IMR-90 (cell line): ENCODE results near the gene FXN. TPM values are rescaled to one million over a fixed set of nuclear protein-coding genes. Genes with fewer than 3 reads are reported as not detected.

ENCODE experiments used
- ATAC-seq: fragments of 200-7000 bp; cut with Tn5 transposase; 2 replicates; pipeline ENCODE4 v1.9.1; 2020; ENCODE audit warnings: low read depth, mild to moderate bottlenecking, moderate library complexity
- BruUV-seq: library from RNA; stranded (reverse); fragments of 400-500 nt; replicated peaks from 2 replicates; lab custom pipeline; 2021; lab: Mats Ljungman, UMichigan
- CTCF ChIA-PET: fragments of 300-600 bp; formaldehyde crosslinking; extraction: SDS; loops from one replicate; lab custom pipeline; 2021; ENCODE audit warnings: antibody characterized with exemption; lab: Yijun Ruan, JAX
- POLR2A ChIA-PET: fragments of 300-600 bp; sonication (Branson Sonifier 250); formaldehyde crosslinking; loops from one replicate; lab custom pipeline; 2022; ENCODE audit warnings: antibody characterized with exemption; ENCODE audit not compliant: unreplicated experiment; lab: Charles Lee
- DNase-seq: peaks from one replicate; pipeline ENCODE4 v3.0.0; 2013
- H2AFZ ChIP-seq: replicated peaks from 2 replicates; pipeline ENCODE3; 2013; ENCODE audit warnings: low read length, mild to moderate bottlenecking; ENCODE audit not compliant: poor library complexity
- H2AK5ac ChIP-seq: 2 replicates; pipeline ENCODE4 v1.6.1; 2013; ENCODE audit warnings: low read depth, low read length, inconsistent platforms
- H2AK9ac ChIP-seq: replicated peaks from 2 replicates; pipeline ENCODE3; 2013; ENCODE audit warnings: mild to moderate bottlenecking, low read depth, low read length, moderate library complexity; ENCODE audit not compliant: poor library complexity
- H2BK120ac ChIP-seq: 2 replicates; pipeline ENCODE4 v1.6.1; 2013; ENCODE audit warnings: low read depth, low read length, inconsistent platforms
- H2BK15ac ChIP-seq: 3 replicates; pipeline ENCODE4 v1.6.1; 2013; ENCODE audit warnings: low read depth, low read length, inconsistent platforms
- H2BK20ac ChIP-seq: 2 replicates; pipeline ENCODE4 v1.6.1; 2013; ENCODE audit warnings: low read depth, mild to moderate bottlenecking, inconsistent platforms, low read length, moderate library complexity
- H2BK5ac ChIP-seq: 2 replicates; pipeline ENCODE4 v1.6.1; 2013; ENCODE audit warnings: mild to moderate bottlenecking, low read depth, low read length, inconsistent platforms; ENCODE audit not compliant: poor library complexity, severe bottlenecking
- H3K14ac ChIP-seq: replicated peaks from 2 replicates; pipeline ENCODE4 v1.6.1; 2013; ENCODE audit warnings: low read depth, low read length, inconsistent platforms
- H3K18ac ChIP-seq: 2 replicates; pipeline ENCODE4 v1.6.1; 2013; ENCODE audit warnings: low read depth, low read length, control low read depth
- H3K23ac ChIP-seq: 2 replicates; pipeline ENCODE4 v1.6.1; 2013; ENCODE audit warnings: low read depth, low read length, inconsistent platforms
- H3K27ac ChIP-seq: 2 replicates; pipeline ENCODE4 v1.5.1; 2013; ENCODE audit warnings: mild to moderate bottlenecking, control low read depth, low read length; ENCODE audit not compliant: insufficient read depth
- H3K27me3 ChIP-seq: 2 replicates; pipeline ENCODE4 v1.6.1; 2013; ENCODE audit warnings: low read length; ENCODE audit not compliant: control insufficient read depth, insufficient read depth
- H3K36me3 ChIP-seq: 2 replicates; pipeline ENCODE4 v1.6.1; 2013; ENCODE audit warnings: low read length, mixed read lengths; ENCODE audit not compliant: control insufficient read depth, insufficient read depth
- H3K4ac ChIP-seq: 2 replicates; pipeline ENCODE4 v1.6.1; 2013; ENCODE audit warnings: low read depth, low read length, inconsistent platforms
- H3K4me1 ChIP-seq: 2 replicates; pipeline ENCODE4 v1.6.1; 2013; ENCODE audit warnings: low read length, mixed read lengths; ENCODE audit not compliant: control insufficient read depth, insufficient read depth
- H3K4me2 ChIP-seq: 2 replicates; pipeline ENCODE4 v1.6.1; 2013; ENCODE audit warnings: low read depth, mild to moderate bottlenecking, control low read depth, low read length, moderate library complexity
- H3K4me3 ChIP-seq: 2 replicates; pipeline ENCODE4 v1.5.1; 2013; ENCODE audit warnings: low read depth, mild to moderate bottlenecking, control low read depth, low read length, moderate library complexity; ENCODE audit not compliant: insufficient read depth
- H3K56ac ChIP-seq: 2 replicates; pipeline ENCODE4 v1.6.1; 2013; ENCODE audit warnings: low read length, inconsistent platforms; ENCODE audit not compliant: insufficient read depth; ENCODE audit errors: extremely low read depth
- H3K79me1 ChIP-seq, 2 experiments: 2 replicates each; pipeline ENCODE4 v1.6.1; 2013; ENCODE audit warnings: low read length in 2 of 2, inconsistent platforms in 1 of 2, low read depth in 1 of 2
- H3K9ac ChIP-seq: 2 replicates; pipeline ENCODE4 v1.6.1; 2013; ENCODE audit warnings: low read depth, low read length, control low read depth
- H3K9me1 ChIP-seq: 2 replicates; pipeline ENCODE4 v1.6.1; 2013; ENCODE audit warnings: low read length, inconsistent platforms; ENCODE audit not compliant: insufficient read depth
- H3K9me3 ChIP-seq: 2 replicates; pipeline ENCODE4 v1.6.1; 2013; ENCODE audit warnings: low read length; ENCODE audit not compliant: control insufficient read depth, insufficient read depth
- H4K20me1 ChIP-seq: 2 replicates; pipeline ENCODE4 v1.6.1; 2013; ENCODE audit warnings: low read length, inconsistent platforms; ENCODE audit not compliant: insufficient read depth
- H4K5ac ChIP-seq: 2 replicates; pipeline ENCODE4 v1.6.1; 2013; ENCODE audit warnings: mild to moderate bottlenecking, low read depth, low read length, control low read depth
- H4K8ac ChIP-seq, 2 experiments: 2 replicates each; pipeline ENCODE4 v1.6.1; 2013; ENCODE audit warnings: low read depth in 2 of 2, low read length in 2 of 2, control low read depth in 1 of 2, inconsistent platforms in 1 of 2
- H4K91ac ChIP-seq: 2 replicates; pipeline ENCODE4 v1.6.1; 2013; ENCODE audit warnings: low read depth, low read length, inconsistent platforms; ENCODE audit not compliant: insufficient read depth
- BHLHE40 ChIP-seq: fragments of 150-350 bp; IDR thresholded peaks from 2 replicates; pipeline ENCODE4 v1.6.1; 2016; ENCODE audit warnings: mild to moderate bottlenecking, low read depth, low read length
- CEBPB ChIP-seq: IDR thresholded peaks from 2 replicates; pipeline ENCODE4 v1.6.1; 2012; ENCODE audit warnings: low read depth, low read length, improper control_type of control experiment
- CHD1 ChIP-seq: IDR thresholded peaks from 2 replicates; pipeline ENCODE4 v1.6.1; 2012; ENCODE audit warnings: low read depth, low read length, improper control_type of control experiment
- FOS ChIP-seq: fragments of 150-350 bp; IDR thresholded peaks from 2 replicates; pipeline ENCODE4 v1.6.1; 2016; ENCODE audit warnings: low read depth, low read length
- MAFK ChIP-seq: IDR thresholded peaks from 2 replicates; pipeline ENCODE4 v1.6.1; 2012; ENCODE audit warnings: low read depth, low read length, improper control_type of control experiment
- MAZ ChIP-seq: IDR thresholded peaks from 2 replicates; pipeline ENCODE4 v1.6.1; 2012; ENCODE audit warnings: low read depth, mild to moderate bottlenecking, low read length, improper control_type of control experiment, moderate library complexity, borderline replicate concordance
- MXI1 ChIP-seq: IDR thresholded peaks from 2 replicates; pipeline ENCODE4 v1.6.1; 2012; ENCODE audit warnings: low read depth, mild to moderate bottlenecking, low read length, moderate library complexity, borderline replicate concordance
- NFE2L2 ChIP-seq: fragments of 150-350 bp; IDR thresholded peaks from 2 replicates; pipeline ENCODE4 v1.6.1; 2016; ENCODE audit warnings: low read depth, mild to moderate bottlenecking, low read length
- POLR2A ChIP-seq: IDR thresholded peaks from 2 replicates; pipeline ENCODE4 v1.6.1; 2012; ENCODE audit warnings: mild to moderate bottlenecking, low read depth, low read length
- RCOR1 ChIP-seq: IDR thresholded peaks from 2 replicates; pipeline ENCODE4 v1.6.1; 2012; ENCODE audit warnings: mild to moderate bottlenecking, low read length, improper control_type of control experiment; ENCODE audit not compliant: insufficient replicate concordance
- RFX5 ChIP-seq: IDR thresholded peaks from 2 replicates; pipeline ENCODE4 v1.8.0; 2012; ENCODE audit warnings: low read depth, mild to moderate bottlenecking, low read length, moderate library complexity
- SMC3 ChIP-seq: fragments of 150-350 bp; IDR thresholded peaks from 2 replicates; pipeline ENCODE4 v1.6.1; 2016; ENCODE audit warnings: low read depth, mild to moderate bottlenecking, antibody characterized with exemption, low read length, moderate library complexity
- USF2 ChIP-seq: fragments of 150-350 bp; IDR thresholded peaks from 2 replicates; pipeline ENCODE4 v1.6.1; 2017; ENCODE audit warnings: mild to moderate bottlenecking, antibody characterized with exemption, low read length, low read depth
- WGBS, 2 experiments: methylation state at CpG; one replicate each; pipeline versions ENCODE4 v1.1.5 to v1.1.7; 2013; ENCODE audit warnings: missing lambda C conversion rate in 2 of 2; ENCODE audit not compliant: insufficient read length in 1 of 2; ENCODE audit errors: extremely low coverage in 2 of 2; 5-methylcytosine and 5-hydroxymethylcytosine counted together
- dilution Hi-C: fragments of 300-500 bp; cut with HindIII; formaldehyde crosslinking; loops from one replicate; pipeline ENCODE4 v1.14.3; 2018; ENCODE audit warnings: low sequenced_read_pairs; ENCODE audit not compliant: unreplicated experiment
- in situ Hi-C: fragments of 300-500 bp; cut with MboI; formaldehyde crosslinking; loops from 3 replicates; pipeline ENCODE4 v1.14.3; 2019; ENCODE audit warnings: low sequenced_read_pairs, inconsistent platforms, mixed read lengths
- intact Hi-C: fragments of 100-400 bp; cut with micrococcal nuclease; formaldehyde crosslinking; loops from 2 replicates; pipeline ENCODE4 v1.10.0; 2022
- polyA plus RNA-seq, 3 experiments: library from polyadenylated mRNA; depleted of rRNA; stranded (reverse); fragments of >200 nt; gene quantifications; 2 replicates each; pipeline ENCODE4 v1.2.3, GENCODE V29; 2012; ENCODE audit warnings: low replicate concordance in 1 of 3
- total RNA-seq: library from RNA; depleted of rRNA; stranded (reverse); fragments of >200 nt; gene quantifications from 2 replicates; pipeline ENCODE4 v1.2.3, GENCODE V29; 2012
- TF ChIP-seq, protein P1 (sequence below): conservative IDR thresholded peaks from 2 replicates; pipeline ENCODE4 v1.5.1; 2012; ENCODE audit warnings: mild to moderate bottlenecking, low read depth, low read length, improper control_type of control experiment

The FXN gene
- total and polyA plus RNA-seq, 2 of the 4 experiments (the other 2 are of a cell fraction) = 3.9 to 18.1 TPM

DNA sequence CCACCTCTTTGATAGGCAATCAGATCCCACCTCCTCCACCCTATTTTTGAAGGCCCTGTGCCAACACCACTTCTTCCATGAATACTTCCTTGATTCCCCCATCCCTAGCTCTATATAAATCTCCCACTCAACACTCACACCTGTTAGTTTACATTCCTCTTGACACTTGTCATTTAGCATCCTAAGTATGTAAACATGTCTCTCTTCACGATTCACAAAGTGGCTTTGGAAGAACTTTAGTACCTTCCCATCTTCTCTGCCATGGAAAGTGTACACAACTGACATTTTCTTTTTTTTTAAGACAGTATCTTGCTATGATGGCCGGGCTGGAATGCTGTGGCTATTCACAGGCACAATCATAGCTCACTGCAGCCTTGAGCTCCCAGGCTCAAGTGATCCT, 1.5 kb upstream of the FXN start:
- Histone ChIP-seq H2AK5ac (no peak overlapping the region), H2AFZ (no peak overlapping the region), H2BK15ac (no peak overlapping the region), H2AK9ac (no peak overlapping the region), H3K79me1 (peaks cover 10 to 19% of the 10 kb centered on the region in 2 experiments), H2BK120ac (no peak overlapping the region), H3K9ac (no peak overlapping the region), H2BK5ac (no peak overlapping the region), H3K9me3 (no peaks in the 10 kb centered on the region), H4K91ac (no peak overlapping the region), H4K8ac (no peak overlapping the region), H3K27me3 (no peaks in the 10 kb centered on the region), H3K23ac (no peak overlapping the region), H3K4me3 (no peak overlapping the region), H3K4me1 (peaks cover 2% of the 10 kb centered on the region; the same call in 1 of the 2 replicates), H3K56ac (no peak overlapping the region), H4K20me1 (no peaks in the 10 kb centered on the region), H3K9me1 (no peaks in the 10 kb centered on the region), H4K5ac (no peak overlapping the region), H3K36me3 (no peaks in the 10 kb centered on the region), H2BK20ac (no peak overlapping the region), H3K4me2 (no peak overlapping the region), H3K14ac (no peak overlapping the region), H3K27ac (no peak overlapping the region), H3K18ac (no peak overlapping the region), H3K4ac (no peak overlapping the region)
- no TSS peak for BruUV-seq
- POLR2A ChIA-PET = interaction anchor here (0.6 kb wide), 1 partner anchor 1278 kb away, joined by 10 read pairs; no protein-coding TSS in a partner anchor
- DNase-seq = no peak
- in situ Hi-C loops (no loop called here), intact Hi-C loops (no loop called here), dilution Hi-C loops (no loop called here)
- no peak for TF ChIP-seq FOS
- no peak for TF ChIP-seq BHLHE40
- TF ChIP-seq USF2 = no peak
- TF ChIP-seq POLR2A = no peak
- TF ChIP-seq SMC3 = no peak
- TF ChIP-seq NFE2L2 = no peak
- TF ChIP-seq MAZ = no peak
- no peak for TF ChIP-seq RFX5
- TF ChIP-seq CHD1 = no peak
- no peak for TF ChIP-seq MXI1
- TF ChIP-seq, protein P1, sequence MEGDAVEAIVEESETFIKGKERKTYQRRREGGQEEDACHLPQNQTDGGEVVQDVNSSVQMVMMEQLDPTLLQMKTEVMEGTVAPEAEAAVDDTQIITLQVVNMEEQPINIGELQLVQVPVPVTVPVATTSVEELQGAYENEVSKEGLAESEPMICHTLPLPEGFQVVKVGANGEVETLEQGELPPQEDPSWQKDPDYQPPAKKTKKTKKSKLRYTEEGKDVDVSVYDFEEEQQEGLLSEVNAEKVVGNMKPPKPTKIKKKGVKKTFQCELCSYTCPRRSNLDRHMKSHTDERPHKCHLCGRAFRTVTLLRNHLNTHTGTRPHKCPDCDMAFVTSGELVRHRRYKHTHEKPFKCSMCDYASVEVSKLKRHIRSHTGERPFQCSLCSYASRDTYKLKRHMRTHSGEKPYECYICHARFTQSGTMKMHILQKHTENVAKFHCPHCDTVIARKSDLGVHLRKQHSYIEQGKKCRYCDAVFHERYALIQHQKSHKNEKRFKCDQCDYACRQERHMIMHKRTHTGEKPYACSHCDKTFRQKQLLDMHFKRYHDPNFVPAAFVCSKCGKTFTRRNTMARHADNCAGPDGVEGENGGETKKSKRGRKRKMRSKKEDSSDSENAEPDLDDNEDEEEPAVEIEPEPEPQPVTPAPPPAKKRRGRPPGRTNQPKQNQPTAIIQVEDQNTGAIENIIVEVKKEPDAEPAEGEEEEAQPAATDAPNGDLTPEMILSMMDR = no peak
- TF ChIP-seq MAFK = no peak
- TF ChIP-seq CEBPB = no peak
- TF ChIP-seq RCOR1 = no peak
- CTCF ChIA-PET = no interaction called here
- ATAC-seq = no peak
- WGBS, 2 experiments = no CpG with 5 or more reads among the region's 2 CpGs
